HUES48 (cell line): ENCODE measurements around the gene C16orf96.
A peak's percentile ranks its signal among the peaks of the same experiment; 100 is the strongest.

Experiments
- H3K27ac ChIP-seq: one replicate; pipeline ENCODE4 v1.7.0; 2013; ENCODE audit warnings: low read depth, low read length, inconsistent platforms
- H3K27me3 ChIP-seq: 2 replicates; pipeline ENCODE4 v1.6.1; 2013; ENCODE audit warnings: mild to moderate bottlenecking, low read length; ENCODE audit not compliant: control insufficient read depth, insufficient read depth
- H3K36me3 ChIP-seq: 2 replicates; pipeline ENCODE4 v1.6.1; 2013; ENCODE audit warnings: low read length; ENCODE audit not compliant: control insufficient read depth, insufficient read depth
- H3K4me1 ChIP-seq: 2 replicates; pipeline ENCODE4 v1.6.1; 2013; ENCODE audit warnings: mild to moderate bottlenecking, low read length; ENCODE audit not compliant: control insufficient read depth, insufficient read depth
- H3K4me3 ChIP-seq: 2 replicates; pipeline ENCODE4 v1.5.1; 2013; ENCODE audit warnings: mild to moderate bottlenecking, low read depth, low read length
- H3K9ac ChIP-seq: 2 replicates; pipeline ENCODE4 v1.6.1; 2013; ENCODE audit warnings: mild to moderate bottlenecking, low read depth, low read length, moderate library complexity
- H3K9me3 ChIP-seq: 2 replicates; pipeline ENCODE4 v1.6.1; 2013; ENCODE audit warnings: low read length; ENCODE audit not compliant: control insufficient read depth, insufficient read depth

The C16orf96 gene

GRCh38 chr16:4525634-4526277, 30.4 kb upstream of the C16orf96 start:
- no peaks in the 10 kb centered on the region for H3K36me3 ChIP-seq
- no peak overlapping the region for H3K9ac ChIP-seq
- no peak overlapping the region for H3K4me3 ChIP-seq
- no peak overlapping the region for H3K27ac ChIP-seq
- H3K27me3 ChIP-seq = no peaks in the 10 kb centered on the region
- H3K9me3 ChIP-seq = no peaks in the 10 kb centered on the region
- H3K4me1 ChIP-seq = peaks cover 37% of the 10 kb centered on the region

- Histone ChIP-seq H3K9ac (peak overlapping the region; percentile 47), H3K36me3 (peaks cover 19% of the 10 kb centered on the region), H3K27ac (peak overlapping the region; percentile 82), H3K4me1 (peaks cover 18% of the 10 kb centered on the region), H3K9me3 (no peaks in the 10 kb centered on the region), H3K27me3 (no peaks in the 10 kb centered on the region), H3K4me3 (peak overlapping the region; percentile 26; the same call in 1 of the 2 replicates)
Measured at GRCh38 chr16:4529085-4530060, 26.8 kb upstream of the C16orf96 start.

GRCh38 chr16:4531811-4532210, 24.3 kb upstream of the C16orf96 start:
- no peaks in the 10 kb centered on the region for H3K27me3 ChIP-seq
- H3K9ac ChIP-seq = no peak overlapping the region
- no peak overlapping the region for H3K4me3 ChIP-seq
- H3K27ac ChIP-seq = no peak overlapping the region
- H3K36me3 ChIP-seq = peaks cover 25% of the 10 kb centered on the region
- peaks cover 32% of the 10 kb centered on the region for H3K4me1 ChIP-seq
- H3K9me3 ChIP-seq = no peaks in the 10 kb centered on the region

- peaks cover 25% of the 10 kb centered on the region for H3K36me3 ChIP-seq
- H3K4me3 ChIP-seq = no peak overlapping the region
- no peak overlapping the region for H3K9ac ChIP-seq
- peaks cover 36% of the 10 kb centered on the region for H3K4me1 ChIP-seq
- no peak overlapping the region for H3K27ac ChIP-seq
- no peaks in the 10 kb centered on the region for H3K27me3 ChIP-seq
- H3K9me3 ChIP-seq = no peaks in the 10 kb centered on the region
Measured at GRCh38 chr16:4532238-4532637, 23.9 kb upstream of the C16orf96 start.

GRCh38 chr16:4533490-4533889, 22.6 kb upstream of the C16orf96 start:
- Histone ChIP-seq H3K4me1 (peaks cover 34% of the 10 kb centered on the region), H3K9me3 (no peaks in the 10 kb centered on the region), H3K27me3 (no peaks in the 10 kb centered on the region)

GRCh38 chr16:4534151-4534790, 21.9 kb upstream of the C16orf96 start:
- Histone ChIP-seq H3K9ac (no peak overlapping the region), H3K27me3 (peaks cover 4% of the 10 kb centered on the region), H3K36me3 (peaks cover 25% of the 10 kb centered on the region), H3K4me3 (no peak overlapping the region), H3K27ac (no peak overlapping the region), H3K4me1 (peaks cover 29% of the 10 kb centered on the region), H3K9me3 (peaks cover 5% of the 10 kb centered on the region)

More at GRCh38 chr16:4533490-4533889, 22.6 kb upstream of the C16orf96 start:
- H3K9ac ChIP-seq = no peak overlapping the region
- H3K4me3 ChIP-seq = no peak overlapping the region
- no peak overlapping the region for H3K27ac ChIP-seq
- H3K36me3 ChIP-seq = peaks cover 25% of the 10 kb centered on the region

- Histone ChIP-seq H3K27me3 (peaks cover 13% of the 10 kb centered on the region), H3K9me3 (peaks cover 7% of the 10 kb centered on the region), H3K4me3 (no peak overlapping the region), H3K27ac (no peak overlapping the region), H3K36me3 (peaks cover 25% of the 10 kb centered on the region), H3K9ac (no peak overlapping the region), H3K4me1 (peaks cover 19% of the 10 kb centered on the region)
Measured at GRCh38 chr16:4535627-4536108, 20.5 kb upstream of the C16orf96 start.

- H3K9me3 ChIP-seq = peaks cover 7% of the 10 kb centered on the region
- H3K9ac ChIP-seq = peak overlapping the region; percentile 66; the same call in 1 of the 2 replicates
- H3K27me3 ChIP-seq = peaks cover 13% of the 10 kb centered on the region
- H3K4me1 ChIP-seq = peaks cover 19% of the 10 kb centered on the region
- H3K27ac ChIP-seq = no peak overlapping the region
- peaks cover 22% of the 10 kb centered on the region for H3K36me3 ChIP-seq
- H3K4me3 ChIP-seq = peak overlapping the region; percentile 72
Measured at GRCh38 chr16:4536391-4537106, 19.6 kb upstream of the C16orf96 start.

- peak overlapping the region; percentile 66 for H3K9ac ChIP-seq
- peaks cover 7% of the 10 kb centered on the region for H3K9me3 ChIP-seq
- peak overlapping the region; percentile 72 for H3K4me3 ChIP-seq
- peaks cover 12% of the 10 kb centered on the region for H3K36me3 ChIP-seq
- H3K4me1 ChIP-seq = peaks cover 19% of the 10 kb centered on the region
- peak overlapping the region; percentile 96 for H3K27ac ChIP-seq
- peaks cover 13% of the 10 kb centered on the region for H3K27me3 ChIP-seq
Measured at GRCh38 chr16:4537376-4538343, 18.5 kb upstream of the C16orf96 start.
